Muscle of leg (tissue), 9 donors: ENCODE data around the gene REEP1. TPM values are rescaled to one million over a fixed set of nuclear protein-coding genes. Genes with fewer than 3 reads are reported as not detected.

ENCODE experiments used
- polyA plus RNA-seq, 8 donors: library from polyadenylated mRNA; unstranded; fragments of 120-200 nt; gene quantifications; one replicate each; pipeline versions ENCODE4 v1.2.1 to v1.2.3, GENCODE V29; 2013; ENCODE audit warnings: inconsistent platforms in 1 of 8, low replicate concordance in 1 of 8; ENCODE audit not compliant: insufficient read length in 8 of 8, insufficient read depth in 1 of 8
- total RNA-seq: library from RNA; stranded (reverse); fragments of 120-200 nt; gene quantifications from one replicate; pipeline ENCODE4 v1.2.4, GENCODE V29; 2013

The REEP1 gene
- total and polyA plus RNA-seq, 9 donors = 41.0 to 104 (median 54.9) TPM

Other genes starting within 250 kb of the REEP1 start
- 14.4 TPM for gene POLR1A, start 231.7 kb downstream of the REEP1 start, total RNA-seq
- 10 to 100 TPM; 10.4 to 24.2 (median 18.2) TPM for gene POLR1A, start 231.7 kb downstream of the REEP1 start, polyA plus RNA-seq
- gene PTCD3, start 231.4 kb downstream of the REEP1 start, total RNA-seq = 82.7 TPM
- gene PTCD3, start 231.4 kb downstream of the REEP1 start, polyA plus RNA-seq = 10 to 100 TPM; 56.9 to 88.6 (median 66.7) TPM
- gene IMMT, start 142.2 kb downstream of the REEP1 start, total RNA-seq = 47.7 TPM
- 10 to 100 TPM; 62.6 to 78.2 (median 67.4) TPM for gene IMMT, start 142.2 kb downstream of the REEP1 start, polyA plus RNA-seq
- 37.9 TPM for gene MRPL35, start 138.2 kb downstream of the REEP1 start, total RNA-seq
- 10 to 100 TPM; 26.7 to 37.8 (median 30.7) TPM for gene MRPL35, start 138.2 kb downstream of the REEP1 start, polyA plus RNA-seq
- gene KDM3A, start 103.7 kb upstream of the REEP1 start, total RNA-seq = 48.1 TPM
- 10 to 100 TPM; 45.6 to 52.5 (median 50.1) TPM for gene KDM3A, start 103.7 kb upstream of the REEP1 start, polyA plus RNA-seq
- gene CHMP3, start 225.8 kb upstream of the REEP1 start, total RNA-seq = 132 TPM
- 100 to 1,000 TPM; 119 to 159 (median 133) TPM for gene CHMP3, start 225.8 kb upstream of the REEP1 start, polyA plus RNA-seq